CD4-positive, alpha-beta T cell treated with Interleukin-6 for 4 hours (primary cell): ENCODE data around the gene CROCC.
"Not testable (repeated sequence)": the region's sequence is repeated elsewhere in the genome, so short reads cannot be mapped to it uniquely, and the experiment has no call there.

Source experiments
- DNase-seq: peaks from one replicate; pipeline ENCODE4 v3.0.0-alpha.2; 2020; ENCODE audit warnings: mixed read lengths

CROCC gene

DNA sequence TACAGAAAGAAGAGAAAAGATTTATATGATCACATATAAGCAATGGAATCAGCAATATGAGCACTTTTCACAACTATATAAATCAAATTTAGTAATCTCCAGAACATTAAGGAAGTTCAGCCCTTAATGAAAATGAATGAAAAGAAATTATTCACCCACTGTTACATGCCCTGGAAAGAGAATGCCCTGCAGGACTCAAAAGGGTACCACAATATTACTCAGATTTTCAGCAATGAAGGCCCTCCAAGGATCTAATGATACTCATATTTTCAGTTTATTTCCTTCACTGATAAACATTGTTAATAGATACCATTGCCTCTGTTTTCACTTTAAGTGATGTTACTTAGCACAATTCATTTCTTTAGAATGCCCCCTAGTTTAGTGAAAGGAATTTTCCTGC is 23.4 kb upstream of the CROCC start:
- not testable (repeated sequence) for DNase-seq

DNA sequence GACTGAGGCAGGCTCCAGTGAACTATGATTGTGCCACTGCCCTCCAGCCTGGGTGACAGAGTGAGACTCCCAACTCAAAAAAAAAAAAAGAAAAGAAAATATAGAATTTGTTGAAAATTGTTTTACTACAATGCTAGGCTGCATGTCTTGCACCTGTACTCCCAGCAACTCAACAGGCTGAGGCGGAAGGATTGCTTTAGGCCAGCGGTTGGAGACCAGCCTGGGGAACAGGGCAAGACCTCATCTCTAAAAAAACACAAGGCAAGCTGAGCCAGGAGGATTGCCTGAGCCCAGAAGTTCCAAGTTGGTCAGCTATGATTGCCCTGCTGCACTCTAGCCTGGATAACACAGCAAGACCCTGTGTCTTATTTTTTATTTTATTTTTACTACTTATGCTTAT is 22.7 kb upstream of the CROCC start:
- not testable (repeated sequence) for DNase-seq

DNA sequence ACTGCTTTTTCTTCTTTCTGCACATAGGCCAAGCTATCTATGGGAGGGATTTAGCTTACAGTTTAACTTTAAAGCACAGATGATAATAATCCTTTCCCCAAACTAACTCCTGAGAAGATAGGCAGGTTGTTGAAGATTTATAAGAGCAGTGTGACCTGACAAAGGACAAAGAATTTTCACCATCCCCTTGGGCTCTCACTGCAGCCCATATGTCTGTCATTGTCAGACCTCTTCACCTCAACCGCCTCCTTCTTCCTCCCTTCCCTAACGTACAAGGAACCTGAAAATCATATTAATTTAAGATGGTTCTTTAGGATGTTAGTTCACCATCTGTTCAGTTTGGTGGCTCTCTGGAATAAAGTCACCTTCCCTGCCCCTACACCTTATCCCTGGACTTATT is 21.0 kb upstream of the CROCC start:
- peak; percentile 36 for DNase-seq

DNA sequence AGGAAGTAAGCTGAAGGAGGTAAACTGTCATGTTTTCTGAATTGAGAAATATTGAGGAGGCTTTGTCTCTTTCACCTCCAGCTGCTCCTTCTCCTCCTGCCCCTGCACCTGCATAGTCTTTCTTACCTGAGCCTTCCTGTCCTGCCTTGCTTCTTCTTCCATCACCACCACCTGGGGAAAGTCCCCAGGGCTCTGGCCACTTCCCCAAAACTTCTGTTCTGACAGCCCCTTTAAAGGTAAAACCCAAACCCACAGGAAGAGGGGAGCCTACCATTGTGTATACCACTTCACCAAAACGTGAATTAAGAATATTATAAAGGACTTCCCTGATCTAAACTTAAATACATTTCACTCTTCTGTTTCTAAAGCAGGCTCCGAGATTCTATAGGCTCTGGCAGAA is 20.4 kb upstream of the CROCC start:
- not testable (repeated sequence) for DNase-seq

DNA sequence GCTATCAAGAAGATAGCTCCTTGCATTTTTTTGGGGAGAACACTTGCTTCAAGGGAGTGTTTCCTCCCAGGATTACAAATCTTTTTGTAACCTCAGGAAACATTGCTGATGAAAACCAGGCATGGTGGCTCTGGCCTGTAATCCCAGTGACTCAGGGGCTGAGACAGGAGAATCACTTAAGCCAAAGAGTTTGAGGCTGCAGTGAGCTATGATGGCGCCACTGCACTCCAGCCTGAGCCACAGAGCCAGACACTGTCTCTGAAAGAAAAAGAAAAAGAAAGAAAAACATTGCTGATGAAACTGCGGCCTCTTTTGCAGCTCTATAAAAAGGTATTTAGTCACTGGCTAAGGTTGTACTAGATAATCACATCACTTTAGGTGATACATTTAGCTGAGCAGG is 18.7 kb upstream of the CROCC start:
- no peak for DNase-seq

DNA sequence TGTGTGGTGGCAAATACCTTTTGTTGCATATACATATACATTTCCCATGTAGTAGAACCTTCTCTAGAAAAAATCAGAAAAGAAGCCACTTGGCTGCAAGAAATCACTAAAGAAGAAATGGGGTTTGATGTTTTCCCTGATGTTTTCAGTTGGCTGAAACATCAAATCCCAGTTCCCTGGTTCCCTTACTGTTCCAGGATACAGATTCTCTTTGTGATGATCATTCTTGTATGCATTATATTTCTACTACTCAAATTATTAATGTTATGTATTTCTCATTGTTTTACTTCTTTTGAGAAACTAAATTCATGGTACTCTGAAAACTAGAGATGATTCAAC is 18.3 kb upstream of the CROCC start:
- no peak for DNase-seq

DNA sequence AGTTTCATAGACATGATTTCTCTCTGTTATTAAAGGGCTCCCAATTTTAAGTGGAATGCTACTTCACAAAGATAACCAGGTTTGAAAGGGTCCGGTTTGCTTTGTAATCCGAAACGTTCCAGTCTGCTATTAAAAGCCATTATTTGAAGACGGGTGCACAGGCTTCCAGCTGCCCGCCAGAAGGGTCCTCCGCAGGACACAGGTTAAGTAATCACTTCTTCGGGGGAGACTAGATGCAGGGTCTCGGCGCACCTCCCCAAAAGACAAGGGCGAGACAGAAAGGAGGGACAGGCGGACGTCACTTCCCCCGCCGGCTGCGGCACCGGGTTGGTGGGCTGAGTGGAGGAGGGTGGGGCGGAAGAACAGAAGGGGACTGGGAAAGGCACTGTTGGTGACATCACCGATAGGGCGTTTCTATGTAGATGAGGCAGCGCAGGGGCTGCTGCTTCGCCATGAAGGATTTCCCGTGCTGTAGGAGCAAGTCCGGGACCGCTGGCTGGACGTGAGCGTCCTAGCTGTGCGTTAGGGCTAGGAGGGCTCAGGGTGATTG is 17.1 kb upstream of the CROCC start:
- peak; percentile 100 for DNase-seq

DNA sequence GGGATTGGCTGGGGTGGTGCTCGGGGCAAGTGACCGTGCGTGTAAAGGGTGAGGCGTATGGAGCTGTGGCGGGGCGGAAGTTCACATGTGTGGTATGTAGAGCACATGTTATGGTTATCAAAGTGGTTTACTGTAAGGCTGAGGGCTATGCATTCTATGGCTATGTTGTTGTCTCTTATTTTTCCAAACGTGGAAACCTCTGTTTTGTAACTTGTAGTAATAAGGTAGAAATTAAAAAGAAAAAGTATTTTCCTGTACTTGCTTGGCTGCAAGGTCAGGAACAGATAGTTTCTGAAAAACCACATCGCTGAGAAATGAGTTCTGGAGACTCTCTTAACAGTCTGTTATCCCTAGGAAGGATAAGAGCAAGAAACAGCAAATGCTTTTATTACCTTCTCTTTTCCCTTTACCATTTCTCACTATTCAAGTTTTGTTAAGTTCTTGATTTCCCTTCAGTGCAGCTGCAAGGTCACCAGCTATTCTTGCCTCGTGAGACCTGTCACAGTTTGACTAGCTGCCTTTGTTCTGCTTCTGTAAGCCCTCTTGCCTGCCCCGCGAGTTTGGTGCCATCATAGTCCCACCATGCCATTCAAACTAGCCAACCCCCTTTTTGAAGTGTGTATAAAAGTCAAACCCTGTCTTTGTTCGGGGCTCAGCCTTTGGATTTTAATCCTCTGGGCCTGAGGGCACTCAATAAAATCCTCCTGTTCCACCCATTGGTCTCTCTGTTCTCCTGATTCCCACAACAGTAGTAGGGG is 16.4 kb upstream of the CROCC start:
- peak; percentile 27 for DNase-seq

DNA sequence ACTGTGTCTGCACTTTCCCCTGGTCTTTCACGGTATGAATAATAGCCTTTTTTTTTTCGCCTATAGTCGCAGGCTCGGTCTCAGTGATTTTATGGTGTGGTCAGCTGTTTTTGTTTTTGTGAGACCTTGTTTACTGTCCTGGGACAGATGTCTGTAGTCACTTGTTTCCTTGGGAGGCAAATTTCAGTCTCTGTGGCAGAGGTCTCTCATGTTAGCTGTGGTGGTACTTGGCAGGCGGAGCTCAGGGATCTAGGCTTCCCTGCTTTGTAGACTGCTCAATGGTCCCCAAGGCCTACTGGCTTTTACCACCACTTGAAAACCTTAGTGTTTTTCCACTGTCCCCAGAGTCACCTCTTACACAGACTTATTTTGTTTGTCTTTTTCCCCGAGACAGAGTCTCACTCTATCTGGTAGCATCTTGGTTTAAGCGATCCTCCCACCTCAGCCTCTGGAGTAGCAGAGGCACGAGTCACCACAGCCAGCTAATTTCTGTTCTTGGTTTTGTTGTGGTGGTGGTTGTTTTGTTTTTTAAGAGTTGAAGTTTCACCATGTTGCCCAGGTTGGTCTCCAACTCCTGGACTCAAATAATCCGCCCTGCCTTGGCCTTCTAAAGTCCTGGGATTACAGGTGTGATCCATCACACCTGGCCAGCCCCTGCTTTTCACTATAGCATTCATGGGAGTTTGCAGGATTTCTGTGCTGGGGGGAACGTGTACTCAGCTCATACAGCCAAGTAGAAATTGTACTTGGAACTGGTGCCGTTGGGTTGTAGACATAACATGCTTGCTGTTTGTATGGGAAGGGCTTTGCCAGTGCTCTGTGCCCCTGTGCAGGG is 15.6 kb upstream of the CROCC start:
- DNase-seq = no peak

DNA sequence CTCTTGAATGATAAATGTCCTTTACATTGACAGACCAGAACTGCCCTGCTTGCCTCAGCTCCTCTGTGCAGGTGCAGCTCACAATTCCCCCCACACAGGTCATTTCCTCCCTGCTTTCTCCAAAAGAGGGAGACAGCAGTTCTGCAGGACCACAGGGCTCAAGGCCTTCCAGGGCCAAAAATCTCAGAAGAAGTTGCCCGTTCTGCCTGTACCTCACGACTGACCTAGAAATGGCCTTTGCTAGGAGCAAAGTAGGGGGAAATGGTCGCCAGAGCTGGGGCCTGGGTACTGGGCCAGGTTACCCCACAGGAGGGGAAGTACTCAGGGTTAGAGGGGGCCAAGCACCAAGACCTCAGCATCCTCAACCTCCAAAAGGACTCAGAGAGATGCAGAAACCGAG is 14.9 kb upstream of the CROCC start:
- no peak for DNase-seq

DNA sequence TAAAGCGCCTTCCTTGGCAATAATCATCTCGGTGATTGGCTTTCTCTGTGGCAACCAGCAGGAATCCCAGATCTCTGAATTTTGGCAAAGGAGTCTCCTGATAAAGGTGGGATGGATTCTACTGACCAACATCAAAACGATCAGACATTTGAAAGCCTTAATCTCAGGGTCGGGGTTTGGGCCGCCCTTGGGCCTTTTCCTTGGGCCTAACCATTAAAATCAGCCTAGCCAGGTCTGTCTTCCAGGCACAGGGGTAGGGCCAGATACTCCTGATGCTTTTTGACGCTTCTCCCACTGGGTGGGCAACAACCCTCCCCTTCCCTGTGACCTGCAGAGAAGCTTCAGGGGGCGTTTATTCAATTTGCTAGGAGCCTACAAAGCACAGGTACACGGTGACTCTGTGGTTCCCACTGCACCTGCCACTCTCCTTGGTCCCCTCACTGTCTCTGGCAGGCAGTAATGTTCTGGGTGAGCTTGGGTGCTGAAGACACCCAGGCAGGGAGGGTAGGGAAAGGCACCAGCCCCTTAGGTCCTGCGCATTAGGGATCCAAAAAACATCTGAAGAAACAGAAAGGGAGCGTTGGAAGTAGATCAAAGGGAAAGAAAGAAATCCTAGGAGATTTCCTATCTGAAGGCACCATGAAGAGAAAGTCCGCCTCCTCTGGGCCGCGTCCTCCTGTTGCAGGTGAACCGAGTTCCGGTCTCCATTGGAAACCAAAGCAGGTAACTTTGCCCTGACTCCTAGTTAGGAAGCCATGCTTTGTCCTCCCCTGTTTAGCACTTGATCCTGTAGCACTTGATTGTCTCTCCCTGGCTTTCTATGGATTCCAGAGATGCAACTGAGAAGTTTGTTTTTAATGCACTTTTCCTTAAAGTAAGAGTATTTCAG is 13.6 kb upstream of the CROCC start:
- no peak for DNase-seq

DNA sequence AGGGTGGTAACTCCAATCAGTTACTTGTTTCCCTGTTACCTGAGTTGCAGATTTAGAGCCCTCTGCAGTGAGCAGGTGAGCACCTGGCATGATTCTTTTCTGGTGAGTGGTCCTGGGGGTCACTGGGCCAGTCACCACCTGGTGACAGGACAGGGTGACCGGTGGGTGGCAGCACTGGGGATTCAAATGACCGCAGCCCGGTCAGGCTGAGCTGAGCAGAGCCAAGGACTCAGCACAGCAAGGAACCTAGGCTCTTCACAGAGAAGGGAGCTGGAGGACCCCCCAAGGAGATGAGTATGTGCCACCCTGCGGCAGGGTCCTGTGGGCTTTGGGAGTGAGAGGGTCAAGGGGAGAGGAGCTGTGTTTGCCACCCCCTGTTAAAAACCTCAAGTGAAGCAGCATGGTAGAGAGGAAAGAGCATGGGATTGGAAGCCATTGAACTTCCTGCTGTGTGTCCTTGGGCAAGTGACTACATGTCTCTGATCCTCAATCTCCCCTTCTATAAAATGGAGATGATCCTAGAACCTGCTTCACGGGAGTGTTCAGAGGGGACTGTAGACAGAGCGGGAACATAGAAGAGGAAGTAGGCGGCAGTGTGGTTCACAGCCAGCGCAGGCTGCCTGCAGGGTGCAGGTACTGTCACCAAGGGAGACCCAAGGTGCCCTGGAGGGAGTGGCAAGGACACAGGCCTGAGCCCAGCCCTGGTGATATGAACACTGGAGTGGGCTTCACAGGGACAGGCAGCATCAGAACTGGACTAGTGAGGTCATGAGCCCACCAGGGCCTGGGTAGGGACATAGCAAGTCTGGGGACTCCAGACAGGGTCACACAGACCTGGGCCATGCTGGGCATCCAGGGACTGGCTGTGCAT is 9.6 kb upstream of the CROCC start:
- peak; percentile 24 for DNase-seq

DNA sequence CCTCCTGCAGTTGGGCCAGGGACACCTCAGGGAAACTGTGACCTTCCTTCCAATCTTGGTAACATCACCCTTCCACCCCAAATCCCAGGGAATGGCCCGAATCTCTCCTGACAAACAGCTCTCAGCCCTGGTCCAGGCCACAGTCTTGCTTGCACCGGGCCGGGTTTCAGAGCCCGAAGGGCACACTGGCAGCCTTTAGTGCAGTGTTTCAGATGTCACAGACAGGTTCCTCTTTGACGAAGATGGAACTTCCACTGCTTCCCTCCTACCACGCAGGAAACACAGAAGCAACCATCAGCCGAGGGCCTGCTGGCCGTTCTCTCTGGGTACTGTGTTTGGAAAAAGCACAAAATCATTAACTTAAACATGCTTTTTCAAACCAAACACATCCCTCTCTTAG is 9.0 kb upstream of the CROCC start:
- DNase-seq = not testable (repeated sequence)

DNA sequence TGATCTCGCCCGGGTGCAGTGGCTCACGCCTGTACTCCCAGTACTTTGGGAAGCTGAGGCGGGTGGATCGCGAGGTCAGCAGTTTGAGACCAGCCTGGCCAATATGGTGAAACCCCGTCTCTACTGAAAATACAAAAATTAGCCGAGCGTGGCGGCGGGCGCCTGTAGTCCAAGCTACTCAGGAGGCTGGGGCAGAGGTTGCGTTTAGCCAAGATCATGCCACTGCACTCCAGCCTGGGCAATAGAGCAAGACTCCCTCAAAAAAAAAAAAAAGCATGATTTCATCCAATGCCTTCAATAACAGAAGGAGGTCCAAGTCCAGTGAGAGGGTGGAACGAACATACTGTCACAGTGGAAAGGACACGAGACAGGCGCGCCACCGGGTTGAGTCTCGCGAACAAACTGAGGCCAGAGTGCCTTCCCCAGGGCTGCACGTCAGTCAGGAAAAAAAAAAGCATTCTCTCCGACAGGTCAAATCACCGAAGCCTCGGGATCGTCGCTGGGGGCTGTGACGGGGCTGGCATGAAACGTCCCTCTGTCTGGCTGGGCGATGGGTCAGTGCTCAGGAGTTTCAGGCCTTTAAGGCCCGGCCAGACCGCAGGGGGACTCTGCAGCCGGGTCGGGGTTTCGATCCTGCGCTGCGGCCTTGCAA is 8.4 kb upstream of the CROCC start:
- no peak for DNase-seq

DNA sequence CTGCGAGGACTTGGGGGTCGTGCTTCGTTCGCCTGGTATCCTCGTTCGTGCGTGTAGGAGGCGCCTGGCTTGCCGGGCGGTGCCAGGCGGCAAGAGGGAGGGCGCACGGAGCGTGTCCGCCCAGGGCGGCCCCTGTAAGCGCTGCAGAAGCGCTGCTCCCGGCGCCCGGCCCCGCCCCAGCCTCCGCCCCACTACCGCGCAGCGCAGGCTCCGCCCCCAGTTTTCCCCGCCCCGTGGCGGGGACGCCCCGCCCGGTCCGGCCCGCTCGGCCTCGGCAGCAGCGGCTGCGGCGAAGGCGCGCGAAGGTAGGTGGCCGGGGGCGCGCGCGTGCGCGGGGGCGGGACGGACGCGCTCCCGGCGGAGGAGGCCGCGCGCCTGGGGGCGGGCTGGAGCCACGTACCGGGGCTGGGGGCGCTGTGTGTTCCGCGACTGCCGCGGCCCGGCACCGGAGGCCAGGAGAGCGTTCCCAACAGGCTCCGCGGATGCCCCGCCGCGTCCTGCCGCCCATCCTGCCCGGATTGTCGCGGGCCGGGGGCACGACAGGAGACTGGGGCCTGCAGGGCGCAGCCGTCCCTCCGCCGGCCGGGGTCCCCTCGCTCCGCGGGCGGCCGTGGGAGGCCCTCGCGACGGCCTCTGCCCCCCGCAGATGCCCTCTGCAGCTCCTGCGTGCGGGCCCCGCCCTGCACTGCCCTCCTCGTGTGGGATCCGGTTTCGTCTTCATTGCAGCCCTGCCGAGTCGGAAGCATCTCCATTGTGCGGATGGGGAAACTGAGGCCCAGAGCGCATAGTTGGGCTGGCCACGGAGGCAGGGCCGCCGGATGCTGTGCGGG is 7.7 kb upstream of the CROCC start:
- peak; percentile 99 for DNase-seq

DNA sequence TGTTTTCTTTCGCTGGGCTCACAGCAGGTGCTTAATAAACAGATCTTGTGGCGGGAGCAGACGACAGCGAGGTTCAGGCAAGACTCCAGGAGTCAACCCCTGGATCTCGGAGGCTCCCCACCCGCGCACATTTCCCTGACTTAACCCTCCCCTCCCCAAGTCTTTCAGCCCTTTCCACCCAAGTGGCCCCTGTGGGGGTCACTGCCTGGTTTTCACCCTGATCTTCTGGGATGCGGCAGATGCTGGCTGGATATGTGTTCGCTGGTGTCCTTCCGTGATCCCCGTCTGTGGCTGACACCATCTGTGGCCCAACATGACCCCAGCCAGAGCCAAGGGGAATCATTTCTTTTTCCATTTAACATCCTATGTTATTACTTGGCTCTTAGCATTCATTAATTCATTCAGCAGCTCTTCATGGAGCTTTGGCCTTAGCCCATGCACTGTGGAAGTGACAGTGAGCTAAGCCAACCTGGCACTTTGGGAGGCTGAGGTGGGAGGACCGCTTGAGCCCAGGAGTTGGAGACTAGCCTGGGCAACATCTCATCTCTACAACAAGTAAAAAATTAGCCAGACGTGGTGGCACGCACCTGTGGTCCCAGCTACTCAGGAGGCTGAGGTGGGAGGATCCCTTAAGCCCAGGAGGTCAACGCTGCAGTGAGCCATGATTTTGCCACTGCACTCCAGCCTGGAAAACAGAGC is 6.7 kb upstream of the CROCC start:
- DNase-seq = not testable (repeated sequence)

DNA sequence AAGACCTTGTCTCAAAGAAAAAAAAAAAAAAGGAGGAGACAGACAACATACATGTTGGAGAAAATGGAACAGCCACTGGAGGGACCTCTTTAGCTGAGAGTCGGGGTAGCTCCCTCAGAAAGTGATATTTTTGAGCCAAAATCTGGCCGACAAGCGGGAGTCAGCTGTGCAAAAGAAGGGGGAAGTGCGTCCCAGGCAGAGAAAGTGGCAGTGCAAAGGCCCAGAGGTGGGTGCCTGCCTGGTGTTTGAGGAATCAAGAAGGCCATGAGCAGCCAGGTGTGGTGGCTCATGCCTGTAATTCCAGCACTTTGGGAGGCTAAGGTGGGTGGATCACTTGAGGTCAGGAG is 6.1 kb upstream of the CROCC start:
- DNase-seq = no peak

DNA sequence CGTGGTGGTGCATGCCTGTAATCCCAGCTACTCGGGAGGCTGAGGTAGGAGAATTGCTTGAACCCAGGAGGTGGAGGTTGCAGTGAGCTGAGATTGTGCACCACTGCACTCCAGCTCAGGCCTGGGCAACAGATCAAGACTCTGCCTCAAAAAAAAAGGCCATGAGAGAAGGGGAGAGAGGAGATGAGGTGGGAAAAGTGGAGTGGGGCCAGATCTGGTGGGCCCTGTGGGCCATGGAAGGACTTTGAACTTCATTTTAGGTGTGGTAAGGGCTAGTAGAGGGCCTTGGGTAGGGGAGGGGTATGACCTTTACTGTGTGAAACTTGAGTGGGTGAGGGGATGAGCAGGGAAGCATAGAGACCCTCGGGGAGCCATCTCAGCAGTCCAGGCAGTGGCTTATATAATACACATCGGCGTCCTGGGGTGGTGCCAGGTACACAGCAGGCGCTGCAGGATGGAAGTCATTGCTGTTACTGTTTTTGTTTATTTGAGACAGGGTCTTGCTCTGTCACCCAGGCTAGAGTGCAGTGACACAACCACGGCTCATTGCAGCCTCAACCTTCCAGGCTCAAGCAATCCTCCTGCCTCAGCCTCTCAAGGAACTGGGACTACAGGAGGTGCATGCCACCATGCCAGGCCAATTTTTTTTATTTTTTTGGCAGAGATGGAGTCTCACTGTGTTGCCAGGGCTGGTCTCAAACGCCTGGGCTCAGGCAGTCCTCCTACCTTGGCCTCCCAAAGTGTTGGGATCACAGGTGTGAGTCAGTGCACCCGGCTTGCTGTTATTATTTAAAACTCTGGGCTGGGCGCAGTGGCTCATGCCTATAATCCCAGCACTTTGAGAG is 5.5 kb upstream of the CROCC start:
- DNase-seq = not testable (repeated sequence)

DNA sequence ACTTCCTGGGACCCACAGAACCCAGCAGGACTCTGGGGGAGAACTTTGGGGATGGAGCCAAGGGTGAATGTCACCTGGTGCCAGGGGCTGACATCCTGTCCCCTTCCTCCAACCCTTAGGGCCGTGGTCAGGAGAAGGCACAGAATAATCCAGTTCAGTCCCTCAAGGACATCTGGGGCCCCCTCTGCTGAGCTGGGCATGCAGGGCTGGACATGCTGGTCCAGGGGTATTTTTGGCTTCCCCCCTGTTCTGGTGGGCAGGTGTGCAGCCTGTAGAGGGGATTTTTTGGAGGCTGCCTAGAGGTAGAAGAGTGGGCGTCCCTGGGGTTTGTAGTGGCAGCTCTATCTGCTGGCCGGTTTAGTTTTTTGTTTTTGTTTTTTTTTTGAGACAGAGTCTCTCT is 3.4 kb upstream of the CROCC start:
- DNase-seq = no peak
